SK-N-MC (cell line): ENCODE results near the gene EXD3.

Experiments
- DNase-seq: peaks from one replicate; pipeline ENCODE4 v3.0.0-alpha.2; 2011; ENCODE audit warnings: low read depth, low spot score
- H3K27ac ChIP-seq: fragments of 200-600 bp; sonication (generic); 2 replicates; pipeline ENCODE4 v1.5.1; 2016; ENCODE audit warnings: mixed run types
- H3K36me3 ChIP-seq: fragments of 200-600 bp; sonication (generic); 2 replicates; pipeline ENCODE4 v1.6.1; 2017; ENCODE audit warnings: antibody characterized with exemption, low read length, mixed read lengths; ENCODE audit not compliant: insufficient read depth
- H3K4me3 ChIP-seq: fragments of 200-600 bp; sonication (generic); 2 replicates; pipeline ENCODE4 v1.5.1; 2016
- H3K9ac ChIP-seq: fragments of 200-600 bp; sonication (generic); 2 replicates; pipeline ENCODE4 v1.8.0; 2017; ENCODE audit warnings: mixed run types, mixed read lengths; ENCODE audit not compliant: insufficient read length
- H3K9me3 ChIP-seq: fragments of 200-600 bp; sonication (generic); 2 replicates; pipeline ENCODE4 v1.6.1; 2017; ENCODE audit warnings: low read depth, mild to moderate bottlenecking, antibody characterized with exemption, low read length, moderate library complexity, mixed read lengths
- EZH2 ChIP-seq: fragments of 200-600 bp; sonication (generic); IDR thresholded peaks from one replicate; pipeline ENCODE4 v1.6.1; 2017; ENCODE audit warnings: antibody characterized with exemption
- FOXP2 ChIP-seq: optimal IDR thresholded peaks from 2 replicates; pipeline ENCODE3; 2011; ENCODE audit warnings: mild to moderate bottlenecking, moderate library complexity; ENCODE audit not compliant: insufficient read depth; ENCODE audit errors: extremely low read length, control extremely low read depth
- POLR2AphosphoS5 ChIP-seq: IDR thresholded peaks from 2 replicates; pipeline ENCODE4 v1.6.1; 2012; ENCODE audit warnings: mild to moderate bottlenecking, low read depth, low read length, borderline replicate concordance

Gene EXD3

GRCh38 chr9:137435980-137436760, 13.2 kb upstream of the EXD3 start:
- H3K27ac ChIP-seq, result no peak overlapping the region

DNA sequence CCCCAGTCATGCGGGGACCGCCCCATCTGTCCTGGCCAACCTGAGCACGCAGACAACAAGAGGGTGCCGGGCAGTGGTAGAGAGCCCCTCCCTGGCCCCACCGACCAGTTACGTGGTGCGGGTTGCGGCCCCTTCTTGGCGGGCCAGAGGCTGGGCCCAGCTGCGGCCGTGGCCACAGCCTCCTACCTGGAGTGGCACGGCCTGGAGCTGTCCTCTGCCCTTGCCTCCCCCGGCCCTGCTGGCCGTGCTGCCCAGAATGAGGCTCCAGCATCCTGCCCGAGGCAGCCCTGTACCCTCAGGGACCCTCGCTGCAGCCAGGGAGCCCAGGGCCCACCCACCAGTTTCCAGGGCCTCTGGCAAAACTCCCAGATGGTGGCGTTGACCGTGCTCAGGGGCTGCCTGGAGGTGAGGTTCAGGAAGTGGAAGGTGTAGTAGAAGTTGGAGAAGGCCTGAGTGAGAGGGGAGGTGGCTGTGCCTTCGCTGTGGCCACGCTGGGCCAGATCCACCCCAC, 12.5 kb upstream of the EXD3 start:
- Histone ChIP-seq H3K4me3 (no peak overlapping the region), H3K27ac (no peak overlapping the region), H3K36me3 (no peaks in the 10 kb centered on the region), H3K9me3 (no peaks in the 10 kb centered on the region), H3K9ac (no peak overlapping the region)
- no peak for DNase-seq
- no peak for TF ChIP-seq EZH2
- TF ChIP-seq FOXP2, result no peak
- no peak for TF ChIP-seq POLR2AphosphoS5

More at GRCh38 chr9:137435980-137436760, 13.2 kb upstream of the EXD3 start:
- Histone ChIP-seq H3K9ac (no peak overlapping the region), H3K4me3 (no peak overlapping the region), H3K36me3 (no peaks in the 10 kb centered on the region), H3K9me3 (no peaks in the 10 kb centered on the region)
- TF ChIP-seq FOXP2 (no peak), EZH2 (no peak), POLR2AphosphoS5 (no peak)
- DNase-seq, result no peak

- H3K36me3 ChIP-seq, result no peaks in the 10 kb centered on the region
- H3K27ac ChIP-seq, result no peak overlapping the region
- H3K9ac ChIP-seq, result no peak overlapping the region
- DNase-seq, result no peak
- TF ChIP-seq EZH2, result no peak
- no peak for TF ChIP-seq POLR2AphosphoS5
- H3K9me3 ChIP-seq, result no peaks in the 10 kb centered on the region
- no peak overlapping the region for H3K4me3 ChIP-seq
Measured at GRCh38 chr9:137434498-137435380, 11.8 kb upstream of the EXD3 start.

DNA sequence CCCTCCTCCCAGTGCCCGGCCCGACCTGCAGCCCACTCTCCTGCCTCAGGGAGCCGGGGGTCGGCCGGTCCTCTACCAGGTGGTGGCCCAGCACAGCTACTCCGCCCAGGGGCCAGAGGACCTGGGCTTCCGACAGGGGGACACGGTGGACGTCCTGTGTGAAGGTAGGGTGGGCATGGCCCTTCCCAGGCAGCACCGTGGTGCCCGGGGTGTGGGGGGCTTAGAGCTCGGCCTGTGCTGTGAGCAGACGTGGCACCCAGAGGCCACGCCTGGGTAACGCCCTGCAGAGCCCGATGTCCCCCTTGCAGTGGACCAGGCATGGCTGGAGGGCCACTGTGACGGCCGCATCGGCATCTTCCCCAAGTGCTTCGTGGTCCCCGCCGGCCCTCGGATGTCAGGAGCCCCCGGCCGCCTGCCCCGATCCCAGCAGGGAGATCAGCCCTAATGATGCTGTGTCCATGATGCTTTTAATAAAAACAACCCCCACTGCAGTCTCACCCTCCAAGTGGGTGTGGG, 11.0 kb upstream of the EXD3 start:
- TF ChIP-seq POLR2AphosphoS5 (no peak), FOXP2 (no peak), EZH2 (no peak)
- H3K9me3 ChIP-seq, result no peaks in the 10 kb centered on the region
- DNase-seq, result no peak
- no peak overlapping the region for H3K9ac ChIP-seq
- H3K4me3 ChIP-seq, result no peak overlapping the region
- H3K27ac ChIP-seq, result no peak overlapping the region
- H3K36me3 ChIP-seq, result no peaks in the 10 kb centered on the region

DNA sequence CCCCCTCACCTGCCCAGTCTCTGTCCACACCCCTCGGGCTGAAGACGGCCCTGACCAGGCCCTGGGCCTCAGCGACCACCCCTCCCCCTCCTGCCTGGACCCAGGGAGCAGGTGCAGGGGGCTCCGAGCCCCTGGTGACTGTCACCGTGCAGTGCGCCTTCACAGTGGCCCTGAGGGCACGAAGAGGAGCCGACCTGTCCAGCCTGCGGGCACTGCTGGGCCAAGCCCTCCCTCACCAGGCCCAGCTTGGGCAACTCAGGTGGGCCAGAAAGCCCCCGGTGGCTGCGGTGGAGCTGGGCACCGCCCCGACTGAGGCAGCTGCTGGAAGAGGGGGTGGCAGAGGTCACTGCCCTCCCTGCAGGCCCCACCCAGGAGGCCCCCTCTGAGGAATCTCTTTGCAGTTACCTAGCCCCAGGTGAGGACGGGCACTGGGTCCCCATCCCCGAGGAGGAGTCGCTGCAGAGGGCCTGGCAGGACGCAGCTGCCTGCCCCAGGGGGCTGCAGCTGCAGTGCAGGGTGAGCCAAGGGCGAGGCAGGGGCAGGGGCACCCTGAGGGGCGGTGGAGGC, 10.5 kb upstream of the EXD3 start:
- H3K27ac ChIP-seq, result no peak overlapping the region
- H3K9ac ChIP-seq, result no peak overlapping the region
- DNase-seq, result no peak
- no peaks in the 10 kb centered on the region for H3K36me3 ChIP-seq
- H3K4me3 ChIP-seq, result no peak overlapping the region
- TF ChIP-seq POLR2AphosphoS5, result no peak
- TF ChIP-seq FOXP2, result no peak
- TF ChIP-seq EZH2, result no peak
- no peaks in the 10 kb centered on the region for H3K9me3 ChIP-seq

DNA sequence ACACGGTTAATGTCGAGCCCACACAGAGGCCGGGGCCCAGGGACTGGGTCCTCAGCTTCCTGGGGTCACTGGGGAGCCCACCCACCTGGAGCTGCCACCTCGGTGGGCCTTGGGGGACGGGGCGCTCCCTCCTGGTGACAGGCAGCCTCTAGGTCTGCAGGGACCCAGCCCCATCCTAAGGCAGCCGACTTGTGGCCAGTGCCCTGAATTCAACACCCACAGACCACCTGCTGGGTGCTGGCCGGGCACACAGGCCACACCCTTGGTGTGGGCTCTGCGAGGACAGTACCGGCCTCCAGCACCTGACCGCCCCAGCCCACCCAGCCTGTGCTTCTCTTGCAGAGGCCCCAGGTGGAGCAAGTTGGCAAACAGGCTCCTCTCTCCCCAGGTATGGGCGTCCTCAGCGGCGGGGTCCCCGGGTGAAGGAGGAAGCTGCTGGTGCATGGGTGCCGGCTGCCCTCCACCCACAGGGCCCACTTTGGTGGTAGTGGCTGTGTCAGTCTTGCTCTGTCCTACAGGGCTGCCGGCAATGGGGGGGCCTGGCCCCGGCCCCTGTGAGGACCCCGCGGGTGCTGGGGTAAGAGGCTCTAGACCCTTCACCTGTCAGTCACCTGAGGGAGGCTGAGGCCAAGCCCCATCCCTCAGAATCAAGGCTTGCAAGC, 9.9 kb upstream of the EXD3 start:
- Histone ChIP-seq H3K9me3 (no peaks in the 10 kb centered on the region), H3K9ac (no peak overlapping the region), H3K27ac (no peak overlapping the region), H3K4me3 (no peak overlapping the region), H3K36me3 (no peaks in the 10 kb centered on the region)
- TF ChIP-seq FOXP2, result no peak
- no peak for TF ChIP-seq POLR2AphosphoS5
- no peak for TF ChIP-seq EZH2
- no peak for DNase-seq

GRCh38 chr9:137431416-137431931, 8.5 kb upstream of the EXD3 start:
- Histone ChIP-seq H3K36me3 (no peaks in the 10 kb centered on the region), H3K9ac (no peak overlapping the region), H3K9me3 (no peaks in the 10 kb centered on the region), H3K27ac (no peak overlapping the region), H3K4me3 (no peak overlapping the region)
- no peak for DNase-seq
- TF ChIP-seq EZH2, result no peak
- TF ChIP-seq FOXP2, result no peak
- no peak for TF ChIP-seq POLR2AphosphoS5
